Parathyroid adenoma (tissue), 2 donors: ENCODE measurements around the gene ZNF429.

ENCODE experiments used
- H2AFZ ChIP-seq: fragments of 300-600 bp; sonication (generic); one replicate; pipeline ENCODE4 v1.7.0; 2017; ENCODE audit warnings: antibody characterized with exemption, mild to moderate bottlenecking
- H3K27ac ChIP-seq: fragments of 300-600 bp; sonication (generic); one replicate; pipeline ENCODE4 v1.7.0; 2017
- H3K27me3 ChIP-seq: fragments of 300-600 bp; sonication (generic); one replicate; pipeline ENCODE4 v1.7.0; 2017; ENCODE audit warnings: low read length; ENCODE audit not compliant: control insufficient read depth, insufficient read depth
- H3K36me3 ChIP-seq: fragments of 300-600 bp; sonication (generic); one replicate; pipeline ENCODE4 v1.7.0; 2017; ENCODE audit warnings: low read length; ENCODE audit not compliant: control insufficient read depth, insufficient read depth
- H3K4me1 ChIP-seq: fragments of 300-600 bp; sonication (generic); one replicate; pipeline ENCODE4 v1.7.0; 2017; ENCODE audit warnings: control low read depth
- H3K4me2 ChIP-seq: fragments of 300-600 bp; sonication (generic); one replicate; pipeline ENCODE4 v1.7.0; 2017; ENCODE audit warnings: low read length
- H3K4me3 ChIP-seq: fragments of 300-600 bp; sonication (generic); one replicate; pipeline ENCODE4 v1.7.0; 2017; ENCODE audit warnings: low read depth, low read length
- H3K79me2 ChIP-seq: fragments of 300-600 bp; sonication (generic); one replicate; pipeline ENCODE4 v1.7.0; 2017; ENCODE audit warnings: control low read depth
- H3K9ac ChIP-seq: fragments of 300-600 bp; sonication (generic); one replicate; pipeline ENCODE4 v1.7.0; 2017; ENCODE audit warnings: mild to moderate bottlenecking
- H3K9me3 ChIP-seq: fragments of 300-600 bp; sonication (generic); one replicate; pipeline ENCODE4 v1.7.0; 2017; ENCODE audit warnings: low read length; ENCODE audit not compliant: control insufficient read depth
- TF ChIP-seq, protein P1 (sequence below): fragments of 300-600 bp; sonication (generic); IDR thresholded peaks from one replicate; pipeline ENCODE4 v1.7.0; 2017; ENCODE audit warnings: antibody characterized with exemption, mild to moderate bottlenecking
- donor health status: primary hyperparathyroidism.

Gene ZNF429

DNA sequence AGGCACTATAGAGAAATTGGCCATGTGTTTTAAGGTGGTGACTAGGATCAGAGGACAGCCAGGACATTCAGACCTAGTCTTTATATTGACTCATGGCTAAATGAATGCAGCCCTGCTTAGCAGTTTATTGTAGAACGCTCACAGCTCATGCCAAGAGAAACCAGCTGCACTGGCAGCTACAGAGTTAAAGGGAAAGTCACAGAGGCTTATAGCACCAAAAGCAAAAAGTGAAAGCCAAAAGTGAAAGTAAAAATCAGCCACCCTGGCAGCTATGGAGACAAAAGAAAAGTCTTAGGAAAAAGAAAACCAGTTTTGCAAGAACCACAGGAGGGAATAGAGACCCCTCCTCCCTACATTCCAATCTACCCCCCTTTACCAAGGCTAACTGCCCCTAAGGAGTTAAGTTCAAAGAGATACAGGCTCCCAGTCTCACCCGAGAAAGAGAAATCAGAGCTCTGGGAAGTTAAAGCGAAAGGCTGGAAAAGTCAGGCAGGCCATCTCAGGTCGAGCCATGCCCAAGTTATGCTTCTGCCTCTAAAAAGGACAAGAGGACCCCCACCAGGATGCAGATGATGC lies 99.0 kb downstream of the ZNF429 start:
- H3K4me1 ChIP-seq, result peaks cover 22% of the 10 kb centered on the region
- H3K27me3 ChIP-seq, result no peaks in the 10 kb centered on the region

More for the DNA sequence above, 99.0 kb downstream of the ZNF429 start:
- peak overlapping the region; percentile 83 for H3K4me2 ChIP-seq
- no peaks in the 10 kb centered on the region for H3K36me3 ChIP-seq
- H3K9me3 ChIP-seq, result no peaks in the 10 kb centered on the region
- TF ChIP-seq, protein P1, sequence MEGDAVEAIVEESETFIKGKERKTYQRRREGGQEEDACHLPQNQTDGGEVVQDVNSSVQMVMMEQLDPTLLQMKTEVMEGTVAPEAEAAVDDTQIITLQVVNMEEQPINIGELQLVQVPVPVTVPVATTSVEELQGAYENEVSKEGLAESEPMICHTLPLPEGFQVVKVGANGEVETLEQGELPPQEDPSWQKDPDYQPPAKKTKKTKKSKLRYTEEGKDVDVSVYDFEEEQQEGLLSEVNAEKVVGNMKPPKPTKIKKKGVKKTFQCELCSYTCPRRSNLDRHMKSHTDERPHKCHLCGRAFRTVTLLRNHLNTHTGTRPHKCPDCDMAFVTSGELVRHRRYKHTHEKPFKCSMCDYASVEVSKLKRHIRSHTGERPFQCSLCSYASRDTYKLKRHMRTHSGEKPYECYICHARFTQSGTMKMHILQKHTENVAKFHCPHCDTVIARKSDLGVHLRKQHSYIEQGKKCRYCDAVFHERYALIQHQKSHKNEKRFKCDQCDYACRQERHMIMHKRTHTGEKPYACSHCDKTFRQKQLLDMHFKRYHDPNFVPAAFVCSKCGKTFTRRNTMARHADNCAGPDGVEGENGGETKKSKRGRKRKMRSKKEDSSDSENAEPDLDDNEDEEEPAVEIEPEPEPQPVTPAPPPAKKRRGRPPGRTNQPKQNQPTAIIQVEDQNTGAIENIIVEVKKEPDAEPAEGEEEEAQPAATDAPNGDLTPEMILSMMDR, result no peak
- peak overlapping the region; percentile 82 for H3K27ac ChIP-seq
- peak overlapping the region; percentile 50 for H3K4me3 ChIP-seq
- peak overlapping the region; percentile 91 for H2AFZ ChIP-seq
- no peaks in the 10 kb centered on the region for H3K79me2 ChIP-seq
- H3K9ac ChIP-seq, result no peak overlapping the region
